AG09319 (cell line): Measurements from ENCODE around the gene MRGPRE.

Experiments used
- DNase-seq: peaks from one replicate; pipeline ENCODE4 v3.0.0-alpha.2; 2010; ENCODE audit warnings: low read depth; ENCODE audit errors: extremely low read depth
- TF ChIP-seq, protein P1 (sequence below): IDR thresholded peaks from 2 replicates; pipeline ENCODE4 v1.5.1; 2011; ENCODE audit warnings: low read depth, mild to moderate bottlenecking, inconsistent platforms, low read length, moderate library complexity

MRGPRE gene

DNA sequence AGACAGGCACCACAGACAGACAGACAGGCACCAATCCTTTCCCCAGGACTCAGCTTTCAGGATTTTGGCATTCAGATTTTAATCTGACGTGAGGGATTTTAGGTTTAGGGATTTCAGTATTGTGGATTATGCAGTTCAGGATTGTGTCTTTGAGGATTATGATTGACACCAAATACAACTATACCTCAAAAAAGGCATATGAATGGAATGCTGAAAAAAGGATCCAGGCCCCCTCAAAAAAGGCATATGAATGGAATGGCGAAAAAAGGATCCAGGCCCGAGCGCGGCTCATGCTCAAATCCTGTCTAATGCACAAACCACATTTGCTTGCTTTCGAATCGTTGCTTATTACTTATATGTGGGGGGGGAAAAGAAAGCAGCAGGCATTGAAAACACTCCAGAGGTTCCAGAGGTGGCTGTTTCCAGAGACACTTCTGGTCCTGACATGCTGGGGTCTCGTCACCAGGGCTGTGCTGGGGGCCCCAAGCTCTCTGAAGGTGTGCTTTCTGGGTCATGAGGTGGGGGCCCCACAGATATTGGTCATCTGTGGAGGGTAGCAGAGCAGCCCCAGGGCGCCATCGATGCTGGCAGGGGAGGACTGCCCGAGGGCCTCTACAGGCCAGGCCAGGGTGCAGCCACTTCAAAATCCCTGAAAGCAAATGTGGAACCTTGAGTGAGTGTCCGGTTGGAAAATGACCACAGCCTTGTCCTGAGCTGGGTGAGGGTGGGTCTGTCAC is 50.3 kb downstream of the MRGPRE start:
- TF ChIP-seq, protein P1, sequence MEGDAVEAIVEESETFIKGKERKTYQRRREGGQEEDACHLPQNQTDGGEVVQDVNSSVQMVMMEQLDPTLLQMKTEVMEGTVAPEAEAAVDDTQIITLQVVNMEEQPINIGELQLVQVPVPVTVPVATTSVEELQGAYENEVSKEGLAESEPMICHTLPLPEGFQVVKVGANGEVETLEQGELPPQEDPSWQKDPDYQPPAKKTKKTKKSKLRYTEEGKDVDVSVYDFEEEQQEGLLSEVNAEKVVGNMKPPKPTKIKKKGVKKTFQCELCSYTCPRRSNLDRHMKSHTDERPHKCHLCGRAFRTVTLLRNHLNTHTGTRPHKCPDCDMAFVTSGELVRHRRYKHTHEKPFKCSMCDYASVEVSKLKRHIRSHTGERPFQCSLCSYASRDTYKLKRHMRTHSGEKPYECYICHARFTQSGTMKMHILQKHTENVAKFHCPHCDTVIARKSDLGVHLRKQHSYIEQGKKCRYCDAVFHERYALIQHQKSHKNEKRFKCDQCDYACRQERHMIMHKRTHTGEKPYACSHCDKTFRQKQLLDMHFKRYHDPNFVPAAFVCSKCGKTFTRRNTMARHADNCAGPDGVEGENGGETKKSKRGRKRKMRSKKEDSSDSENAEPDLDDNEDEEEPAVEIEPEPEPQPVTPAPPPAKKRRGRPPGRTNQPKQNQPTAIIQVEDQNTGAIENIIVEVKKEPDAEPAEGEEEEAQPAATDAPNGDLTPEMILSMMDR: no peak

DNA sequence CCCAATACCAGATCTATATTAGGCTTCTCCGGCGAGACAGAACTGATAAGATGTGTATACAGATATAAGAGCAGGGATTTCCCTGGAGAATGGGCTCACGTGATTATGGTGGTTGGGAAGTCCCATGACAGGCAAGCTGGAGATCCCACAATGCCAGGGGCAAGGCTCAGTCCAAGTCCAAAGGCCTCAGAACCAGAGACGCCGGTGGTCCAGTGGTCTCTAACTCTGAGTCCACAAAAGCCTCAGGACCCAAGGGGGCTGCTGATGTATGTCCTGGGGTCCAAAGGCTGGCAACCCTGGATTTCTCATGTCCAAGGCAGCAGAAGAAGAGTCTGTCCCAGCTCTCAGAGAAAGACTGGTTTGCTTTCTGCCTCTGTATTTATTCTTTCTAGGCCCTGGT is 51.3 kb downstream of the MRGPRE start:
- TF ChIP-seq, protein P1: no peak
- DNase-seq: no peak

More for the DNA sequence above, 50.3 kb downstream of the MRGPRE start:
- no peak for DNase-seq

DNA sequence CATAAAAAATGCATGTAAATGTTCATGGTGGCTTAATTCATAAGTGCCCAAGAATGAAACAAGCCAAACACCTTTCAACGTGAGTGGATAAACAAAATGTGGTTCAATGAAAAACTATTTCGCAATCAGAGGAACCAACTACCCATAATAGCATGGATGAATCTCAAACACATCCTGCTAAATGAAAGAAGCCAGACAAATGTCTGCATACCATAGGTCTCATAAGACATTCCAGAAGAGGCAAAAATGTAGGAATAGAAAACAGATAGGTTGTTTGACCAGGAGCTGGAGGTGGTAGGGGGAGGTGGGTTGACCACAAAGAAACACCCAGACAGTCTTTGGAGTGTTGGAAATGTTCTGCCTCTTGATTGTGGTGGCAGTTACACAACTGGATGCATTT is 53.9 kb downstream of the MRGPRE start:
- no peak for DNase-seq
- TF ChIP-seq, protein P1: no peak

DNA sequence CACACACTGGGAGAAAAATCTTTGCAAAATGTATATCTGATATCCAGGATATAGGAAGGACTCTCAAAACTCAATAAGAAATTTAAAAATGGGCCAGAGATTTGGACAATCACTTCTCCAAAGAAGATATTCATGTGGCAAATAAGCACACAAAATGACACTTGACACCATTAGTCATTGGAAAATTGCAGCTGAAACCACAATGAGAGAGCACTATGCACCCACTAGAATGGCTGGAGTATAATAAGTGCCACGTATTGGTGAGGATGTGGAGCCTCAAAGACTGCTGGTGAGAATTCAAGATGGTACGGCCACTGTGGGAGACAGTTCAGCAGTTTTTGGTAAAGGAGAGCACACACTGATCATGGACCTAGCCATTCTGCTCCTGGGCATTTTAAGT is 54.3 kb downstream of the MRGPRE start:
- TF ChIP-seq, protein P1: no peak
- no peak for DNase-seq
